Astrocyte (in vitro differentiated cells and primary cell): ENCODE measurements around the gene DCAF4L1. TPM values are rescaled to one million over a fixed set of nuclear protein-coding genes. Genes with fewer than 3 reads are reported as not detected.
A peak's percentile ranks its signal among the peaks of the same experiment; 100 is the strongest.

Experiments used
- DNase-seq: peaks from one replicate; pipeline ENCODE4 v3.0.0-alpha.2; 2010; ENCODE audit warnings: low read depth
- FAIRE-seq: peaks from 2 replicates; lab custom pipeline; 2011; peaks lifted over from hg19 to GRCh38; lab: Jason Lieb, UNC
- H2AFZ ChIP-seq: 2 replicates; pipeline ENCODE4 v1.6.0; 2012; ENCODE audit warnings: low read depth, low read length, inconsistent platforms
- H3K27ac ChIP-seq: 2 replicates; pipeline ENCODE4 v1.5.1; 2011; ENCODE audit warnings: low read depth, low read length, inconsistent platforms
- H3K27me3 ChIP-seq: 2 replicates; pipeline ENCODE4 v1.6.0; 2011; ENCODE audit warnings: low read length, inconsistent platforms; ENCODE audit not compliant: insufficient read depth
- H3K36me3 ChIP-seq: 2 replicates; pipeline ENCODE4 v1.5.1; 2011; ENCODE audit warnings: low read length, inconsistent platforms; ENCODE audit not compliant: insufficient read depth
- H3K4me1 ChIP-seq: 2 replicates; pipeline ENCODE4 v1.5.1; 2011; ENCODE audit warnings: low read length, inconsistent platforms; ENCODE audit not compliant: insufficient read depth
- H3K4me2 ChIP-seq: 2 replicates; pipeline ENCODE4 v1.6.0; 2012; ENCODE audit warnings: low read length, inconsistent platforms
- H3K4me3 ChIP-seq: 2 replicates; pipeline ENCODE4 v1.5.1; 2011; ENCODE audit warnings: low read depth, mild to moderate bottlenecking, low read length, inconsistent platforms; ENCODE audit not compliant: insufficient read depth
- H3K79me2 ChIP-seq: 2 replicates; pipeline ENCODE4 v1.6.0; 2012; ENCODE audit warnings: mild to moderate bottlenecking, low read length, inconsistent platforms; ENCODE audit not compliant: insufficient read depth
- H3K9ac ChIP-seq: 2 replicates; pipeline ENCODE4 v1.6.0; 2012; ENCODE audit warnings: mild to moderate bottlenecking, low read length, inconsistent platforms
- H3K9me3 ChIP-seq: 2 replicates; pipeline ENCODE4 v1.5.1; 2012; ENCODE audit warnings: low read depth, mild to moderate bottlenecking, low read length, inconsistent platforms; ENCODE audit not compliant: insufficient read depth
- H4K20me1 ChIP-seq: 2 replicates; pipeline ENCODE4 v1.6.0; 2012; ENCODE audit warnings: low read length, inconsistent platforms; ENCODE audit not compliant: insufficient read depth
- H3K27ac Mint-ChIP-seq: one replicate; pipeline ENCODE4 v1.8.0; 2021; ENCODE audit warnings: mild to moderate bottlenecking, mixed read lengths; ENCODE audit not compliant: unreplicated experiment
- H3K27me3 Mint-ChIP-seq: one replicate; pipeline ENCODE4 v1.8.0; 2021; ENCODE audit warnings: low read depth, mixed read lengths; ENCODE audit not compliant: unreplicated experiment
- H3K36me3 Mint-ChIP-seq: one replicate; pipeline ENCODE4 v1.8.0; 2021; ENCODE audit warnings: low read depth, mixed read lengths; ENCODE audit not compliant: unreplicated experiment
- H3K4me1 Mint-ChIP-seq: one replicate; pipeline ENCODE4 v1.8.0; 2021; ENCODE audit warnings: low read depth, mixed read lengths; ENCODE audit not compliant: unreplicated experiment
- H3K4me3 Mint-ChIP-seq: one replicate; pipeline ENCODE4 v1.8.0; 2021; ENCODE audit warnings: mild to moderate bottlenecking, moderate library complexity, mixed read lengths; ENCODE audit not compliant: unreplicated experiment
- H3K9me3 Mint-ChIP-seq: one replicate; pipeline ENCODE4 v1.8.0; 2021; ENCODE audit warnings: mild to moderate bottlenecking, mixed read lengths; ENCODE audit not compliant: unreplicated experiment
- CTCF ChIP-seq: IDR thresholded peaks from 2 replicates; pipeline ENCODE4 v1.5.1; 2011; ENCODE audit warnings: low read depth, mild to moderate bottlenecking, inconsistent platforms, low read length, moderate library complexity; ENCODE audit not compliant: insufficient read depth
- EZH2 ChIP-seq: IDR thresholded peaks from 2 replicates; pipeline ENCODE4 v1.6.1; 2012; ENCODE audit warnings: mild to moderate bottlenecking, low read length, inconsistent platforms; ENCODE audit not compliant: insufficient read depth
- total RNA-seq: library from RNA; stranded (reverse); gene quantifications from 2 replicates; pipeline ENCODE4 v1.2.1, GENCODE V29; 2021

Gene DCAF4L1
- total RNA-seq, 1 donor from 2014 or later = 0.20 TPM

- Histone ChIP-seq H3K4me2 (no peak overlapping the region), H2AFZ (no peak overlapping the region), H3K27me3 (no peaks in the 10 kb centered on the region), H3K36me3 (no peaks in the 10 kb centered on the region), H3K9ac (no peak overlapping the region), H3K27ac (no peak overlapping the region), H3K9me3 (no peaks in the 10 kb centered on the region), H3K4me1 (peaks cover 4% of the 10 kb centered on the region), H3K4me3 (no peak overlapping the region), H3K79me2 (peaks cover 6% of the 10 kb centered on the region), H4K20me1 (no peaks in the 10 kb centered on the region)
- no peak for FAIRE-seq
- DNase-seq = no peak
- H3K27ac Mint-ChIP-seq = no peak overlapping the region
- no peak overlapping the region for H3K4me3 Mint-ChIP-seq
- H3K4me1 Mint-ChIP-seq = peaks cover 1% of the 10 kb centered on the region
- no peaks in the 10 kb centered on the region for H3K27me3 Mint-ChIP-seq
- H3K9me3 Mint-ChIP-seq = no peaks in the 10 kb centered on the region
- TF ChIP-seq CTCF (no peak), EZH2 (no peak)
- H3K36me3 Mint-ChIP-seq = peaks cover 2% of the 10 kb centered on the region
Observed at GRCh38 chr4:41985151-41985550, 3.6 kb downstream of the DCAF4L1 start.

GRCh38 chr4:41989994-41990364 lies 8.4 kb downstream of the DCAF4L1 start:
- Histone ChIP-seq H3K27me3 (no peaks in the 10 kb centered on the region), H3K9me3 (no peaks in the 10 kb centered on the region), H4K20me1 (peaks cover 14% of the 10 kb centered on the region), H3K79me2 (peaks cover 48% of the 10 kb centered on the region), H2AFZ (peak overlapping the region; percentile 92), H3K4me3 (peak overlapping the region; percentile 87), H3K4me1 (peaks cover 17% of the 10 kb centered on the region), H3K36me3 (no peaks in the 10 kb centered on the region), H3K27ac (peak overlapping the region; percentile 85), H3K9ac (peak overlapping the region; percentile 91), H3K4me2 (peak overlapping the region; percentile 96)
- Mint-ChIP-seq H3K27me3 (no peaks in the 10 kb centered on the region), H3K9me3 (no peaks in the 10 kb centered on the region), H3K4me3 (peak overlapping the region; percentile 99), H3K27ac (peak overlapping the region; percentile 97), H3K4me1 (peaks cover 17% of the 10 kb centered on the region), H3K36me3 (no peaks in the 10 kb centered on the region)
- DNase-seq (no peak), FAIRE-seq (peak; percentile 13)
- no peak for TF ChIP-seq EZH2
- TF ChIP-seq CTCF = no peak

- H3K4me1 ChIP-seq = peaks cover 17% of the 10 kb centered on the region
- H3K4me2 ChIP-seq = peak within 1 kb of the TSS; percentile 96
- no peaks in the 10 kb centered on the region for H3K9me3 ChIP-seq
- peak within 1 kb of the TSS; percentile 97 for H3K27ac Mint-ChIP-seq
- H3K4me3 Mint-ChIP-seq = peak within 1 kb of the TSS; percentile 99
- H3K36me3 Mint-ChIP-seq = no peaks in the 10 kb centered on the region
- H3K27me3 ChIP-seq = no peaks in the 10 kb centered on the region
- no peaks in the 10 kb centered on the region for H3K36me3 ChIP-seq
- peaks cover 19% of the 10 kb centered on the region for H4K20me1 ChIP-seq
- H3K9me3 Mint-ChIP-seq = no peaks in the 10 kb centered on the region
- peaks cover 53% of the 10 kb centered on the region for H3K79me2 ChIP-seq
- peak within 1 kb of the TSS; percentile 92 for H2AFZ ChIP-seq
- DNase-seq = peak; percentile 93
- peak within 1 kb of the TSS; percentile 87 for H3K4me3 ChIP-seq
- H3K9ac ChIP-seq = peak within 1 kb of the TSS; percentile 91
- TF ChIP-seq EZH2 = no peak
- no peak for TF ChIP-seq CTCF
- H3K27ac ChIP-seq = peak within 1 kb of the TSS; percentile 85
- peaks cover 17% of the 10 kb centered on the region for H3K4me1 Mint-ChIP-seq
- no peaks in the 10 kb centered on the region for H3K27me3 Mint-ChIP-seq
- peak; percentile 88 for FAIRE-seq
Observed at GRCh38 chr4:41990365-41991111, 9.0 kb downstream of the DCAF4L1 start, which contains the start of gene SLC30A9. TSS of gene SLC30A9 (plus strand) at chr4:41990530. CDS start at chr4:41990652, 122 bp downstream.
